Suprapubic skin (tissue), 4 donors: ENCODE data around the gene MARK1.

ENCODE experiments used
- CTCF ChIP-seq, 2 donors: fragments of 200-600 bp in 1 of 2; fragments of 450-650 bp in 1 of 2; sonication (generic) in 1 of 2; IDR thresholded peaks; one replicate each; pipeline ENCODE4 v1.5.1; 2016 to 2019; ENCODE audit warnings: antibody characterized with exemption in 2 of 2, mild to moderate bottlenecking in 1 of 2, moderate library complexity in 1 of 2
- EP300 ChIP-seq: sonication (generic); formaldehyde crosslinking; IDR thresholded peaks from one replicate; pipeline ENCODE4 v1.6.1; 2017; ENCODE audit warnings: antibody characterized with exemption
- POLR2A ChIP-seq, 2 donors: fragments of 450-650 bp; IDR thresholded peaks; one replicate each; pipeline ENCODE4 v1.6.1; 2017; ENCODE audit warnings: antibody characterized with exemption in 2 of 2, mild to moderate bottlenecking in 2 of 2, moderate library complexity in 2 of 2
- POLR2AphosphoS5 ChIP-seq, 3 donors: sonication (generic); formaldehyde crosslinking; IDR thresholded peaks; one replicate each; pipeline ENCODE4 v1.6.1; 2017; ENCODE audit warnings: antibody characterized with exemption in 3 of 3

- TF ChIP-seq CTCF (IDR thresholded peaks at IDR 0.05) (no peak), POLR2A (IDR thresholded peaks at IDR 0.05) (no peak), EP300 (no peak), POLR2AphosphoS5 (IDR thresholded peaks at IDR 0.05) (no peak)
These were observed 127.6 kb downstream of the MARK1 start for GRCh38 chr1:220655509-220655908.
